Choroid plexus epithelial cell (primary cell): Measurements from ENCODE around the gene USP6NL.

Experiments
- DNase-seq: peaks from one replicate; pipeline ENCODE4 v3.0.0-alpha.2; 2010; ENCODE audit warnings: low read depth
- H3K4me3 ChIP-seq: 2 replicates; pipeline ENCODE4 v1.5.1; 2011; ENCODE audit warnings: low read depth, mild to moderate bottlenecking, control low read depth, low read length, moderate library complexity
- CTCF ChIP-seq: conservative IDR thresholded peaks from 2 replicates; pipeline ENCODE4 v1.5.1; 2011; ENCODE audit warnings: low read depth, mild to moderate bottlenecking, control low read depth, inconsistent platforms, low read length, moderate library complexity

Gene USP6NL

GRCh38 chr10:11611248-11612020, at the start of gene USP6NL:
Gene USP6NL, minus strand, starts transcription at chr10:11611650. Its CDS starts 14,016 bp downstream, at chr10:11597634.
- H3K4me3 ChIP-seq, result peak within 1 kb of the TSS; percentile 72
- DNase-seq, result peak; percentile 76
- TF ChIP-seq CTCF, result no peak

- no peak for TF ChIP-seq CTCF
- DNase-seq, result no peak
- no peak overlapping the region for H3K4me3 ChIP-seq
Measured at GRCh38 chr10:11658801-11659368, 47.4 kb upstream of the USP6NL start.

- no peak for TF ChIP-seq CTCF
- no peak overlapping the region for H3K4me3 ChIP-seq
- DNase-seq, result peak; percentile 54
Measured at GRCh38 chr10:11655836-11656235, 44.4 kb upstream of the USP6NL start.

GRCh38 chr10:11654659-11655058, 43.2 kb upstream of the USP6NL start:
- no peak for TF ChIP-seq CTCF
- H3K4me3 ChIP-seq, result no peak overlapping the region
- no peak for DNase-seq

- H3K4me3 ChIP-seq, result no peak overlapping the region
- DNase-seq, result no peak
- TF ChIP-seq CTCF, result no peak
Measured at GRCh38 chr10:11653758-11654471, 42.5 kb upstream of the USP6NL start.

- no peak for TF ChIP-seq CTCF
- peak; percentile 39 for DNase-seq
- H3K4me3 ChIP-seq, result no peak overlapping the region
Measured at GRCh38 chr10:11647676-11648075, 36.2 kb upstream of the USP6NL start.
